ENCODE data around the gene ST6GALNAC6. TPM values are rescaled to one million over a fixed set of nuclear protein-coding genes. Genes with fewer than 3 reads are reported as not detected.
A peak's percentile ranks its signal among the peaks of the same experiment; 100 is the strongest.

ST6GALNAC6 gene
- total and polyA plus RNA-seq, 2 experiments from 2014 or later = 53.0 to 73.4 TPM

DNA sequence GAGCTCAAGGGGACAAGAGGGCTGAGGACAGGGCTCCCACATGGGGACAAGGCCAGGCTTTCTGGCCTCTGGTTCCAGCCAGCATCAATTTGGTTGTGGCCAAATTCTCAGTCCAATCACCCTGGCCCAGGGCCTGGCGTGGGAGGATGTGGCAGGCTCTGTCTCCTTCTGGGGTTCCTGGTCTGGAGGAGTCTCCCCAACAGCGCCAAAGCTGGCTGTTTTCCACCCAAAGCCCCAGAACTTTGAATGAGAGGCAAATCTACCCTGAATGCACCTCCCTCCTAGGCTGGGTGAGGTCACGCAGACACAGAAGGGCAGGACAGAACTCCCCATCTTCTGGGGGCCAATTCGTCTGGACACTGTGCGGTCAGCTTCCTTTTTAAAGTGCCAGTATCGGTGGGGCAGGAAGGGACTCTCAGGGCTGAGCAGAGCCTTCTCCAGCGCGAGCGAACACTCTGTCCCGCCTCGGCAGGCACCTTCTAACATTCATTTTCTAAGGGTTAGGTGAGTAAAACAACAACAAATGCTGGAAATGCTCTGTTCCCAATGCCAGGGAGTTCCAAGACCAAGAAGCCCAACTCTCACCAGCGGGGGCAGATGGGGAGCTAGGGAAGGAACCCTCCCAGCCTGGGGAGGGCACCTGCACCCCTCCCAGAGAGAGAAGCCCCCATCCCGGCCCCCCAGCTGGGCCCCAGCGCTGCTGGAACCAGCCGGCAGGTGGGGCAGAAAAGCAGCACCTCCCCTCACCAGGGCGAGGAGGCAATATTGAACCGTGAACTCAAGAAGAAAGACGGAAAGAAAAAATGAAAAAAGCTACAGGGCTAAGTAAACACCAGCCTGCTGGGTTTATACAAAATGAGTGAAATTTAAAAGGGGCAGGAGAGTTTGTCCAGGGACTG, 41.9 kb upstream of the ST6GALNAC6 start:
- Histone ChIP-seq H3K27ac (no peak overlapping the region), H3K4me1 (ENCODE audit: low read depth) (peaks cover 7% of the 10 kb centered on the region), H3K27me3 (no peaks in the 10 kb centered on the region), H3K36me3 (peaks cover 13% of the 10 kb centered on the region), H3K4me3 (no peak overlapping the region), H3K9me3 (ENCODE audit: low read depth) (no peaks in the 10 kb centered on the region)
- TF ChIP-seq, protein P1, sequence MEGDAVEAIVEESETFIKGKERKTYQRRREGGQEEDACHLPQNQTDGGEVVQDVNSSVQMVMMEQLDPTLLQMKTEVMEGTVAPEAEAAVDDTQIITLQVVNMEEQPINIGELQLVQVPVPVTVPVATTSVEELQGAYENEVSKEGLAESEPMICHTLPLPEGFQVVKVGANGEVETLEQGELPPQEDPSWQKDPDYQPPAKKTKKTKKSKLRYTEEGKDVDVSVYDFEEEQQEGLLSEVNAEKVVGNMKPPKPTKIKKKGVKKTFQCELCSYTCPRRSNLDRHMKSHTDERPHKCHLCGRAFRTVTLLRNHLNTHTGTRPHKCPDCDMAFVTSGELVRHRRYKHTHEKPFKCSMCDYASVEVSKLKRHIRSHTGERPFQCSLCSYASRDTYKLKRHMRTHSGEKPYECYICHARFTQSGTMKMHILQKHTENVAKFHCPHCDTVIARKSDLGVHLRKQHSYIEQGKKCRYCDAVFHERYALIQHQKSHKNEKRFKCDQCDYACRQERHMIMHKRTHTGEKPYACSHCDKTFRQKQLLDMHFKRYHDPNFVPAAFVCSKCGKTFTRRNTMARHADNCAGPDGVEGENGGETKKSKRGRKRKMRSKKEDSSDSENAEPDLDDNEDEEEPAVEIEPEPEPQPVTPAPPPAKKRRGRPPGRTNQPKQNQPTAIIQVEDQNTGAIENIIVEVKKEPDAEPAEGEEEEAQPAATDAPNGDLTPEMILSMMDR (IDR thresholded peaks at IDR 0.05; ENCODE audit: low read depth, low read length) = no peak
- no peak for DNase-seq (ENCODE audit: low read depth in 1 of 2, low spot score in 1 of 2)

DNA sequence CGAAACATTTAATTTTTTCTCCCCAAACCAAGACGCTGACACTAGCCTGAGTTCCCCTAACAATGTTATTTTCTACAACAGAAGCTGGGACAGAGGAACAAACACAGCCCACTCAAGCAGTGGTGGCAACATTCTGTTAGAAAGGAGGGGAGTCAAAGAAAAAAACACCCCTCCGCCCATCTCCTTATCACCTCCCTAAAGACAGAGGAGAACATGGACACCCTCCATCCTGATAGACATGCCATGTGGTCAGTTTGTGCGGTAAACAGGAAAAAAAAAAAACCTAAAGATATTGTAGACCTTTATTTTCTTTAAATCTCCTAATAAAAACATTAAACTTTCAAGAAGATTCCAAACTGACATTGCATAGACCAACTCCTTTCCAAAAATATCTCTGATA, 41.2 kb upstream of the ST6GALNAC6 start:
- Histone ChIP-seq H3K36me3 (peaks cover 13% of the 10 kb centered on the region), H3K4me3 (no peak overlapping the region), H3K27ac (no peak overlapping the region), H3K27me3 (no peaks in the 10 kb centered on the region), H3K9me3 (ENCODE audit: low read depth) (no peaks in the 10 kb centered on the region), H3K4me1 (ENCODE audit: low read depth) (peaks cover 7% of the 10 kb centered on the region)
- DNase-seq (ENCODE audit: low read depth in 1 of 2, low spot score in 1 of 2) = no peak
- TF ChIP-seq, protein P1 (IDR thresholded peaks at IDR 0.05; ENCODE audit: low read depth, low read length) = no peak

GRCh38 chr9:127938298-127938690, 38.9 kb upstream of the ST6GALNAC6 start:
- Histone ChIP-seq H3K36me3 (peaks cover 4% of the 10 kb centered on the region), H3K27me3 (no peaks in the 10 kb centered on the region), H3K9me3 (ENCODE audit: low read depth) (no peaks in the 10 kb centered on the region), H3K27ac (peak overlapping the region; percentile 30), H3K4me1 (ENCODE audit: low read depth) (peaks cover 7% of the 10 kb centered on the region), H3K4me3 (peak overlapping the region; percentile 76)
- TF ChIP-seq, protein P1 (IDR thresholded peaks at IDR 0.05; ENCODE audit: low read depth, low read length) = no peak
- DNase-seq (ENCODE audit: low read depth in 1 of 2, low spot score in 1 of 2) = peak in 1 of 2 donors; percentile 55

- Histone ChIP-seq H3K36me3 (peaks cover 4% of the 10 kb centered on the region), H3K4me3 (peak within 1 kb of the TSS; percentile 76), H3K27ac (peak within 1 kb of the TSS; percentile 30), H3K27me3 (no peaks in the 10 kb centered on the region), H3K4me1 (ENCODE audit: low read depth) (peaks cover 7% of the 10 kb centered on the region), H3K9me3 (ENCODE audit: low read depth) (no peaks in the 10 kb centered on the region)
- TF ChIP-seq, protein P1 (IDR thresholded peaks at IDR 0.05; ENCODE audit: low read depth, low read length) = no peak
- peak; percentile 89 to 91 for DNase-seq (ENCODE audit: low read depth in 1 of 2, low spot score in 1 of 2)
Measured at GRCh38 chr9:127937388-127938297, 38.2 kb upstream of the ST6GALNAC6 start, which contains the start of gene DPM2. Gene DPM2 (minus strand): TSS chr9:127937854. CDS start chr9:127937820, 34 bp downstream.

- Histone ChIP-seq H3K4me3 (peak overlapping the region; percentile 76), H3K27me3 (no peaks in the 10 kb centered on the region), H3K27ac (no peak overlapping the region), H3K4me1 (ENCODE audit: low read depth) (peaks cover 7% of the 10 kb centered on the region), H3K9me3 (ENCODE audit: low read depth) (no peaks in the 10 kb centered on the region), H3K36me3 (peaks cover under 1% of the 10 kb centered on the region)
- TF ChIP-seq, protein P1 (IDR thresholded peaks at IDR 0.05; ENCODE audit: low read depth, low read length) = no peak
- no peak for DNase-seq (ENCODE audit: low read depth in 1 of 2, low spot score in 1 of 2)
Measured at GRCh38 chr9:127937056-127937387, 37.6 kb upstream of the ST6GALNAC6 start.
